OCI-LY3 (cell line): ENCODE results near the gene RNASEL.

Source experiments
- H2AFZ ChIP-seq: fragments of 200-600, 300-600 bp; shearing (Covaris generic); 2 replicates; pipeline ENCODE4 v1.6.0; 2014; ENCODE audit warnings: antibody characterized with exemption, low read depth, low read length
- H3K27ac ChIP-seq: fragments of 200-600, 300-600 bp; sonication (generic); 2 replicates; pipeline ENCODE4 v1.5.1; 2014; ENCODE audit warnings: mild to moderate bottlenecking, low read length, moderate library complexity, mixed read lengths
- H3K27me3 ChIP-seq: fragments of 200-600, 300-600 bp; sonication (generic); 2 replicates; pipeline ENCODE4 v1.6.1; 2014; ENCODE audit warnings: low read depth, low read length, mixed read lengths
- H3K36me3 ChIP-seq: fragments of 200-600, 300-600 bp; sonication (generic); replicated peaks from 2 replicates; pipeline ENCODE3; 2014; ENCODE audit warnings: low read depth, low read length, mixed read lengths
- H3K4me1 ChIP-seq: fragments of 300-600, 200-600 bp; sonication (generic); 2 replicates; pipeline ENCODE4 v1.6.1; 2014; ENCODE audit warnings: low read length, mixed read lengths
- H3K4me2 ChIP-seq: fragments of 200-600, 300-600 bp; sonication (generic); 2 replicates; pipeline ENCODE4 v1.6.1; 2014; ENCODE audit warnings: low read length, mixed read lengths
- H3K4me3 ChIP-seq: fragments of 300-600, 200-600 bp; sonication (generic); 2 replicates; pipeline ENCODE4 v1.5.1; 2014; ENCODE audit warnings: antibody characterized with exemption, mild to moderate bottlenecking, low read length, moderate library complexity
- H3K79me2 ChIP-seq: fragments of 300-600, 200-600 bp; shearing (Covaris generic); 2 replicates; pipeline ENCODE4 v1.6.1; 2014; ENCODE audit warnings: mild to moderate bottlenecking, low read length, mixed read lengths
- H3K9ac ChIP-seq: fragments of 300-600, 200-600 bp; shearing (Covaris generic); 2 replicates; pipeline ENCODE4 v1.6.0; 2014; ENCODE audit warnings: mild to moderate bottlenecking, low read length, moderate library complexity
- H3K9me3 ChIP-seq: fragments of 200-600, 300-600 bp; shearing (Covaris generic); 2 replicates; pipeline ENCODE4 v1.6.1; 2014; ENCODE audit warnings: low read length, mixed read lengths; ENCODE audit not compliant: insufficient read depth
- H4K20me1 ChIP-seq: fragments of 200-600, 300-600 bp; sonication (generic); 2 replicates; pipeline ENCODE4 v1.6.1; 2016; ENCODE audit warnings: low read length, mixed read lengths; ENCODE audit not compliant: insufficient read depth
- EZH2phosphoT487 ChIP-seq: fragments of 200-600 bp; shearing (Covaris generic); IDR thresholded peaks from 2 replicates; pipeline ENCODE4 v1.6.1; 2018; ENCODE audit warnings: antibody characterized with exemption, mixed run types, low read depth
- TF ChIP-seq, protein P1 (sequence below): fragments of 200-600, 300-600 bp; sonication (generic); IDR thresholded peaks from 2 replicates; pipeline ENCODE4 v1.5.1; 2014; ENCODE audit warnings: antibody characterized with exemption, low read length, low read depth

The RNASEL gene

DNA sequence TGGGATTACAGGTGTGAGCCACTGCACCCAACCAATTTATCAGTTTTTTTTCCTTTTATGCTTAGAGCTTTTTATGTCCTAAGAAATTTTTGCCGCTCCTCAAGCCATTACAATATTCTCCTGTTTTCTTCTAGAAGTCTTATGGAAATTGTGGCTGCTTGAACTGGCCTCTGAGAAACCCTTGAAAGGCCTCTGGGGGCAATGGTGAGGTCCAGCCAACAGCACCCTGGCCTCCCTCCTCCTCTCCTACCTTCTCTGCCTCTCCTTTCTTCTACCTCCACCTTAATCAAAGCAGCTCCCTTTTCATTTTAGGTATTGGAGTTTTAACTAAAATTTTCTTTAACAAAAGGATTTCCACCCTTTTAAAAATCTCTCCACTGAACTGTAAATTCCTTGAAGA is 39.6 kb upstream of the RNASEL start:
- no peak overlapping the region for H3K4me2 ChIP-seq
- TF ChIP-seq, protein P1, sequence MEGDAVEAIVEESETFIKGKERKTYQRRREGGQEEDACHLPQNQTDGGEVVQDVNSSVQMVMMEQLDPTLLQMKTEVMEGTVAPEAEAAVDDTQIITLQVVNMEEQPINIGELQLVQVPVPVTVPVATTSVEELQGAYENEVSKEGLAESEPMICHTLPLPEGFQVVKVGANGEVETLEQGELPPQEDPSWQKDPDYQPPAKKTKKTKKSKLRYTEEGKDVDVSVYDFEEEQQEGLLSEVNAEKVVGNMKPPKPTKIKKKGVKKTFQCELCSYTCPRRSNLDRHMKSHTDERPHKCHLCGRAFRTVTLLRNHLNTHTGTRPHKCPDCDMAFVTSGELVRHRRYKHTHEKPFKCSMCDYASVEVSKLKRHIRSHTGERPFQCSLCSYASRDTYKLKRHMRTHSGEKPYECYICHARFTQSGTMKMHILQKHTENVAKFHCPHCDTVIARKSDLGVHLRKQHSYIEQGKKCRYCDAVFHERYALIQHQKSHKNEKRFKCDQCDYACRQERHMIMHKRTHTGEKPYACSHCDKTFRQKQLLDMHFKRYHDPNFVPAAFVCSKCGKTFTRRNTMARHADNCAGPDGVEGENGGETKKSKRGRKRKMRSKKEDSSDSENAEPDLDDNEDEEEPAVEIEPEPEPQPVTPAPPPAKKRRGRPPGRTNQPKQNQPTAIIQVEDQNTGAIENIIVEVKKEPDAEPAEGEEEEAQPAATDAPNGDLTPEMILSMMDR: no peak
- TF ChIP-seq EZH2phosphoT487: no peak
- peaks cover 44% of the 10 kb centered on the region for H3K4me1 ChIP-seq
- H3K4me3 ChIP-seq: no peak overlapping the region
- no peaks in the 10 kb centered on the region for H3K79me2 ChIP-seq
- H3K36me3 ChIP-seq: no peaks in the 10 kb centered on the region
- no peak overlapping the region for H3K9ac ChIP-seq
- no peaks in the 10 kb centered on the region for H3K9me3 ChIP-seq
- no peaks in the 10 kb centered on the region for H4K20me1 ChIP-seq
- no peaks in the 10 kb centered on the region for H3K27me3 ChIP-seq
- no peak overlapping the region for H2AFZ ChIP-seq
- H3K27ac ChIP-seq: no peak overlapping the region

DNA sequence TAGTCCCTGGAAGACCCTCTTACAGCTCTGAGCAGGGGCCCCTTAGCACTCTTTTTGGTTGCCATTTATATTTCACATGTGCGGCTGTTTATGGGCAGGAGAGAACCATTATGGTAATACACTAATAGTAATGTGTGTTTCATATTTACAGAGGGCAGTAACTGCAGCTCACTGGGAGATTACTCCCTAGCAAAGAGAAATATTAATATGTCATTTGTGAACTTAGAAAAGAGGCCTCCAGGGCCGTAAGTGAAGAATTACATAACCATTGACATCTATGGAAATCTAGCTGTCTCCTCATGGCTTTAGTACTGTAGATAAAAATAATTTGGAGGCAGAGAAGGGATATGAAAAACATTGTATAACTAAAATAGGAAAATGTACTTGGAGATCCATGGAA is 38.6 kb upstream of the RNASEL start:
- Histone ChIP-seq H3K4me2 (no peak overlapping the region), H3K4me3 (no peak overlapping the region), H3K9me3 (no peaks in the 10 kb centered on the region), H3K4me1 (peaks cover 44% of the 10 kb centered on the region), H3K36me3 (no peaks in the 10 kb centered on the region), H3K9ac (no peak overlapping the region), H4K20me1 (no peaks in the 10 kb centered on the region), H3K27me3 (no peaks in the 10 kb centered on the region), H3K27ac (no peak overlapping the region), H2AFZ (no peak overlapping the region), H3K79me2 (no peaks in the 10 kb centered on the region)
- TF ChIP-seq, protein P1: no peak
- TF ChIP-seq EZH2phosphoT487: no peak

DNA sequence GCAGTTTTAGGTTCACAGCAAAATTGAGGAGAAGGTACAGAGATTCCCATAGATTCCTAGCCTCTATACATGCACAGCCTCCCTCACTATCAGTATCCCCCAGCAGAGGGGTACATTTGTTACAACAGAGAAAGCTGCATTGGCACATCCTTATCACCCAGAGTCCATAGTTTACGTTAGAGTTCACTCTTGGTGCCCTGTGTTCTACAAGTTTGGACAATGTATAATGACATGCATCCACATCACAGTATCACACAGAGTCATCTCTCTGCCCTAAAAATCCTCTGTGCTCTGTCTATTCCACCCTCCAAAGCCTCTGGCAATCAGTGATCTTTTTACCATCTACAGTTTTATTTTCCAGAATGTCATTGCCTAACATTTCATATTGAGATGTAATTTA is 37.5 kb upstream of the RNASEL start:
- no peaks in the 10 kb centered on the region for H3K79me2 ChIP-seq
- no peaks in the 10 kb centered on the region for H4K20me1 ChIP-seq
- no peak for TF ChIP-seq EZH2phosphoT487
- no peaks in the 10 kb centered on the region for H3K27me3 ChIP-seq
- no peak overlapping the region for H2AFZ ChIP-seq
- H3K27ac ChIP-seq: no peak overlapping the region
- no peaks in the 10 kb centered on the region for H3K36me3 ChIP-seq
- H3K4me3 ChIP-seq: no peak overlapping the region
- H3K9me3 ChIP-seq: no peaks in the 10 kb centered on the region
- peaks cover 44% of the 10 kb centered on the region for H3K4me1 ChIP-seq
- no peak overlapping the region for H3K4me2 ChIP-seq
- no peak overlapping the region for H3K9ac ChIP-seq

DNA sequence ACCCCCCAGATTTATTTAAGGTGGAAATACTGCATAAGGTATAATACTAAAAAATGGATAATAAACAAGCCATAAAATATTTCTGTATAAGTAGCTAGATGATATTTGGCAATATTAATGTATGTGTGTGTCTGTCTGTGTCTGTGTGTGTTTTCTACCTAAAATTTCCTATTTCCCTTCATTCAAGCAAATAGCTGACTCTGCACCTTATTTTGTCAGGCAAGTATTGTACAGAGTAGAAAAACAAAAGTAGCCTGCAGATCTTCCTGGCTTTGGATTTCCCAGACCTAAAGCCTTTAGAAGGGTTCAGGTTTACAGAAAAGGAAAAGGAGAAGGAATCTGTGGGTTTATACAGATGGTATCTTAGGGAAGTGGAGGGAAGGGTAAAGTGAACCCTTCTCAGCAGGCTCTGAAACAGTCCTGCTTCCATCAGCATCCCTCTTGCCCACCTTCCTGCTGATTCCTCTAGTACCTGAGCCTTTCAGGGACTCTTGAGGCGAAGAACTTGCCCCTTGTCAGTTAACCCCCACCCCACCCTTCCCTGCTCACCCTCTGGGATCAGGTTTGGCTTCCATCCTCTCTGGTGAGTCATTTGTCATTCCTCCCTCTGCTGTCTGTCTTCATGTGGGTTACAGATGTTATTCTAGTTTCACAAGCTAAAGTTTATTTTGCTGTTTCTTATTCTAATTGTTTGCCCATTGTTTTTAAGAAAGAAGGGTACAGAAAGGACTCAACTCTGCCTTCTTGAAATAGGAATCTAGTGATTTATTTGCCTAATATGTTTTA is 36.9 kb upstream of the RNASEL start:
- H3K4me1 ChIP-seq: peaks cover 50% of the 10 kb centered on the region
- no peaks in the 10 kb centered on the region for H4K20me1 ChIP-seq
- H3K79me2 ChIP-seq: no peaks in the 10 kb centered on the region
- no peaks in the 10 kb centered on the region for H3K9me3 ChIP-seq
- no peak overlapping the region for H3K4me2 ChIP-seq
- TF ChIP-seq EZH2phosphoT487: no peak
- TF ChIP-seq, protein P1: no peak
- H3K27ac ChIP-seq: no peak overlapping the region
- no peaks in the 10 kb centered on the region for H3K27me3 ChIP-seq
- no peak overlapping the region for H3K4me3 ChIP-seq
- H2AFZ ChIP-seq: no peak overlapping the region
- no peak overlapping the region for H3K9ac ChIP-seq
- H3K36me3 ChIP-seq: no peaks in the 10 kb centered on the region
